NB4 (cell line): ENCODE results near the gene ITGAV.

Experiments
- MAX ChIP-seq: IDR thresholded peaks from 2 replicates; pipeline ENCODE4 v1.6.1; 2011; ENCODE audit warnings: low read depth, low read length
- POLR2A ChIP-seq: IDR thresholded peaks from 2 replicates; pipeline ENCODE4 v1.6.1; 2011; ENCODE audit warnings: mild to moderate bottlenecking; ENCODE audit not compliant: insufficient read length; ENCODE audit errors: extremely low read depth

GRCh38 chr2:186688813-186689212, 99.0 kb downstream of the ITGAV start:
- TF ChIP-seq POLR2A (no peak), MAX (no peak)
